NCI-H2196 (cell line): ENCODE results near the gene DACT3.
"Not testable (repeated sequence)": the region's sequence is repeated elsewhere in the genome, so short reads cannot be mapped to it uniquely, and the experiment has no call there.

Experiments used
- DNase-seq: peaks from one replicate; lab custom pipeline; 2025; ENCODE audit not compliant: unreplicated experiment; lab: John Stamatoyannopoulos, UW

The DACT3 gene

DNA sequence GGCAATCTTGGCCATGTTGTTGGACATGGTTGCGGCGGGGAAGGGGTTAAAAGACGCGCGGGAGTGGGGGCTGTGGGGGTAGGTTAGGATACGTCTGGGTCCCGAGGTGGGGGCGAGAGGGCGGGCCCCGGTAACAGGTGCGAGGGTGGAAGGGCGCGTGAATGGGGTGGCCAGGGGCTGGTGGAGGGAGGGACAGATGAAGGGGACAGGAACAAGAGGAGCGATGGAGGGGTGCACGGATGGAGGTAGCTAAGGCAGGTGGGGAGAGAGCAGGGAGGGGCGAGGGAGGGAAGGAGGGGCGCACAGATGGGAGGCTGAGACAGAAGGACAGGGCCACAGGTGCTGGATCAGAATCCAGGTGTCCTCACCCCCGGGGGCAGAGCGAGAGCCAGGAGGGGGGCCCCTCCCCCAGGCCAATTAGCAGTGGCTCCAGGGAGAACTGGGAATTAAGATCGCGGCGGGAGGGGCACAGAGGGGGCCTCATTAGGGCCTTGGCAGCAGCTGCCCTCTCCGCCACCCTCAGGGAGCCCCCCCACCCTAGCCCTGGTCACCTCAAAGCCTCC lies 26.2 kb downstream of the DACT3 start:
- DNase-seq = no peak

DNA sequence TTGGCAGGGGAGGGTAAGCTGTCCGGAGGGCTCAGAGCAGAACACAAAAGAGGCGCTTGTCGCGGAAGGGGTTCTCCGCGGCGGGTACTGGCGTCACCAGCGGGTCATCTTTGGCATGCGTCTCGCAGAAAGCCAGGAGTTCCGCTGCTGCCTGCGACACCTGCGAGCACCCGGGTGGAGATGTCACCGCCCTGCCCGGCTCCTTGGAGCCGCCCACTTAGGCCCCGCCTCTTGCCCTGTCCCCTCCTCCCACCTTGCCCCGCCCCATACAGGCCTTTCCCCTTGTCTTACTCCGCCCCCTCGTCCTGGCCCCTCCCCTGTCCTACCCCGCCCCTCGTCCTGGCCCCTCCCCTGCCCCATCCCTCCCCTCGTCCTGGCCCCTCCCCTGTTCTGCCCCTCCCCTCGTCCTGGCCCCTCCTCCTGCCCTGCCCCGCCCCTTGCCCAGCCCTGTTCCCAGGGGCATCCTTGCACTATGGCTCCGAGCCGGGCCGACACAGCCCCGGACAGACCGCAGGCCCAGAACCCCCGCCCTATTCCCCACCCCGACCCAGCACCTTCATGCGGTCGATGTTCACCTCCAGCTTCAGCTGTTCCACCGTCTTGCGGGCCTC lies 26.8 kb downstream of the DACT3 start:
- peak; percentile 63 for DNase-seq

- DNase-seq = no peak
Observed at GRCh38 chr19:46633130-46633529, 27.9 kb downstream of the DACT3 start.

- DNase-seq = no peak
Observed at GRCh38 chr19:46631481-46631880, 29.5 kb downstream of the DACT3 start.

DNA sequence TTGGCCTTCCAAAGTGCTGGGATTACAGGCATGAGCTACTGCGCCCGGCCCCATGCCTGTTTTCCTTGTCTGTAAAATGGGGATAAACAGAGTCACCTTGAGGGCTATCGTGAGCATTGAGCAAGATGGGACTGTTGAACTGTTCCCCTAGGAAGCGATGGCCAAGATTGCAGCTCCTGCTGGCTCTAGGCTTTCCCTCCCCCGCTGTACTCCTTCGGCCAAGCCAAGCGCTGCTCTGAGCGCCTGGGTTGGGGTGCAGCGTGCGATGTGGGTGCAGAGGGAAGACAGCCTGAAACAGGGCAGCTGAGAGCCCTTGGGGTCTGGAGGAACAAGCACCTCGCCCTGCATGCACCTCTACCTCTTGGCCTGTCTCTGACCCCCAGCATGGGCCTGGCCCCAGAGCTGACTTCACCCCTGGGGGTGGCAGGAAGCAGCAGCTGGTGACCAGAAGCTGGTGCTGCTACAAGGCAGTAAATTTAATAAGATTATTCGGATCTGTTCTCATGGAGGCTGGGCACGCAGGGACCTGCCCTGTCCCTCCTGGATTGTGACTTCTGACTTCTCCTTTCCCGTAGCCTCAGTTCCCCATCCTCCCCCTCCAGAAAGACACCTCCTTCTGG lies 30.3 kb downstream of the DACT3 start:
- no peak for DNase-seq

DNA sequence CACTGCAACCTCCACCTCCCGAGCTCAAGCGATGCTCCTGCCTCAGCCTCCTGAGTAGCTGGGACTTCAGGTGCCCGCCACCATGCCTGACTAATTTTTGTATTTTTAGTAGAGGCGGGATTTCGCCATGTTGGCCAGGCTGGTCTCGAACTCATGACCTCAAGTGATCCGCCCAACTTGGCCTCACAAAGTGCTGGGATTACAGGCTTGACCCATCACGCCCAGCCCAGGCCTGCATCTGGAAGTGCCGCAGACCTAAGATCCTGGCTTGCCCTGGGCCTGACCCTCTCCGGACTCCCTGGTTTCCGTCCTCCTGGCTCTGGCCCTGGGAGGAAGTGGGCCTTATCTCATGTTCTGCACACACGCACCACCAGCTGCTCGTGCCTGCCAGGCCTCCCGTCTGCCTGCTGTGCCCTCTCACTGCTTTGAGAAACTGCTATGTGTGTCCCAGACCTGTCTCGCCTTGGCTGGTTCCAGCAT lies 31.4 kb downstream of the DACT3 start:
- no peak for DNase-seq

GRCh38 chr19:46628970-46629369 lies 32.0 kb downstream of the DACT3 start:
- not testable (repeated sequence) for DNase-seq

- DNase-seq = no peak
Observed at GRCh38 chr19:46626446-46626845, 34.5 kb downstream of the DACT3 start.

DNA sequence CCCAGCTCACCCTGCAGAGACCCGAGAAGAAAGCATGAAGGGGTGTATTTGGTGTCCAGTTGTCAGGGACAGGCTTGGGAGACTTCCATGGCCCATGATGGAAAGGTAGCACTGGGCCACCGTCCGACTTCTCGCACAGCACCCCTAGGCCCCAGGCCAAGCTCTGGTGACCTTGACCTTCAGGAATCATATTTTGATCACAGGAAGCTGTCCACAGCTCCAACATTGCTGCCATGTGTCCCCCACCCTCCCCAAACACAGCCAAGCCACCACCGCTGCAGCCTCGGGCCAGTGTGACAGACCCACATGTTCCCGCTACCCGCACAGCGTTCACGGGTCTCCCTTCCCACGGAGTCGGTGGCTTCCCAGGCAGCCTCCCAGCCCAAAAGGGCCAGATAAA lies 35.3 kb downstream of the DACT3 start:
- DNase-seq = no peak

DNA sequence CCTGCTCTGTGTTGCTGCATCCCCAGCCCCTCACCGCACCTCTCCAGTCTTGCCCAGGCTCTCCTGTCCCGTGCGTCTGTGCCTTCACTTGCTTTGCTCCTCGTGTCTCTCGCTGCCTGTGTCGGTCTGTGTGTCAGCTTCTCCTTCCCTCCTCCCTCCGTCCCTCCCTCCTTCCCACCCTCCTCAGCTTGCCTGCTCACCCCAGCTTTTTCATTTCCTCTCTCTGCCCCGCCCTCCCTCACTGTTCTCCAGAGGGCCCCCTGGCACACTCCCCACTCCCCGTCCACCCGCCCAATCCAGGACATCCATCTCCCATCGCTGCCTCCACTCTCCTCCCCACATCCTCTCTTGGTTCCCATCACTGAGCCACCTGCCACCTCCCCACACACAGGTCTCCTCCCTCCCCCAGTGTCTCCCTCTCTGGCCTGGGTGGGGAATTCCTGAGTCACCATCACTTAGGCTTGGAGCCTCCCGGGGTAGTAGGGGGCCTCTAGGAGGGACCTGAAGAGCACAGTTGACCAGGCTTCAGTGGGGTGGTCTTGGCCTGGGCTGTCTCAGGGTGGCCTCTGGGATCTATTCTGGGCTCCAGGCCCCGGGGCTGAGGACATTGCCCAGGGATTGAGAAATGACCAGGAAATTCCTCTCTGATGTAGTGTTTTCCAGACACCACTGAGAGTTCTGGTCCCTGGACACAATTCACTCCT lies 35.9 kb downstream of the DACT3 start, which contains the start of gene PTGIR:
PTGIR (minus strand) TSS at position 132 of the 704 bp plus-strand sequence. CDS start 864 bp downstream, outside the sequence.
- no peak for DNase-seq

DNA sequence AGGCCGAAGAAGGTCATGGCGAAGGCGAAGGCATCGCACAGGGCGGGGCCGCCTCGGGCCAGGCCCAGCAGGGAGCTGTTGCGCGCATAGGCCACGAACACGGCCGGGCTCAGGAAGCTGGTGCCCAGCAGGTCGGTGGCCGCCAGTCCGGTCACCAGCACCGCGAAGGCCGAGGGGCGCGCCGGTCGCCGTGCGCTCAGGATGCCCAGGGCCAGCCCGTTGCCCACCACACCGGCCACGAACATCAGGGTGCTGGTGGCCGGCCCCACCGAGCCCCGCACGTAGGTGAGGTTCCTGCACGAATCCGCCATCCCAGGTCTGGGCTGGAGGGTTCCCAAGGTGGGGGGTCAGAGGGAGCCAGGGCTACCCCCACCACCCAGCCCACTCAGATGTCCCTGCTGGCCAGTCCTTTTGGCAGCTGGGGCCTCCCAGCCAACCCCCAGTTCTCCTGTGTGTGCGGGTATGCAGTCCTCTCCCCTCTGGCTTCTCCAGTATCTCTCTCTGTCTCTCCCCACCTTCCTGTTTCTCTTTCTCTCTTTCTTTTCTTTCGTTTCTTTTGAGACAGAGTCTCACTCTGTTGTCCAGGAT lies 37.0 kb downstream of the DACT3 start:
- DNase-seq = no peak

GRCh38 chr19:46622118-46622446 lies 38.9 kb downstream of the DACT3 start:
- no peak for DNase-seq

GRCh38 chr19:46621191-46622117 lies 39.5 kb downstream of the DACT3 start:
- DNase-seq = no peak

DNA sequence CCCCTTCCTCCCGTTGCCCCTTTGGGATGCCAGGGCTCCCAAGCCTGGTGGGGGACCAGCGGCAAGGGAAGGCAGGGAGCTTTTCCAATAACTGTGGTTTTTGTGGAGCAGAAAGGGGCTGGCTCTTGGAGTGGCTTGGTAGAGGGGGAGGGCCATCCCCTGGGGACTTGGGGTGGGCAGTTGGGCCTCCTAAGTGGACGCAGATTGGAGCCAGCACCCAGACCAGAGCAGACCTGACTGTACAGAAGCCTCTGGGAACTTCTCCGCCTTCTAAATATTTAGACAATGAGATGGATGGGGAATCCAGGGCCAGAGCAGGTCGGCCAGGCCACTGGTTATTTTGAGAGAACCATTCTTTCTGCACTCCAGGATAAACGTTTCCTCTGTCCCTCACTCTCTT lies 40.3 kb downstream of the DACT3 start:
- no peak for DNase-seq

DNA sequence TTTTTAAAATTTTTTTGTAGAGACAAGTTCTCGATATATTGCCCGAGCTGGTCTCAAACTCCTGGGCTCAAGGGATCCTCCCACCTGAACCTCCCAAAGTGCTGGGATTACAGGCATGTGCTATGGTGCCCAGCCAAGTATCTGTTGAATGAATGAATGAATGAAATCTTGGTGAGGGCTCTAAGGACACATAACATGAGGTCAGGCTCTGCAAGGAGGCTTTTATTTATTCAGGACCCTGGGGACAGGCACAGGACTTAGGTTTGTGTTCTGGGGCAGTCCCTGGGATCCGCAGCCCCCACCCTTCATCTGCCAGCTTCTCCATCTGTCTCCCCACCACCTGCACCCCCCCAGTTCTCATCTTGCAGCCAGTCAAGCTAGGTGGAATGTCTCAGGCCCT lies 40.7 kb downstream of the DACT3 start:
- DNase-seq = no peak

DNA sequence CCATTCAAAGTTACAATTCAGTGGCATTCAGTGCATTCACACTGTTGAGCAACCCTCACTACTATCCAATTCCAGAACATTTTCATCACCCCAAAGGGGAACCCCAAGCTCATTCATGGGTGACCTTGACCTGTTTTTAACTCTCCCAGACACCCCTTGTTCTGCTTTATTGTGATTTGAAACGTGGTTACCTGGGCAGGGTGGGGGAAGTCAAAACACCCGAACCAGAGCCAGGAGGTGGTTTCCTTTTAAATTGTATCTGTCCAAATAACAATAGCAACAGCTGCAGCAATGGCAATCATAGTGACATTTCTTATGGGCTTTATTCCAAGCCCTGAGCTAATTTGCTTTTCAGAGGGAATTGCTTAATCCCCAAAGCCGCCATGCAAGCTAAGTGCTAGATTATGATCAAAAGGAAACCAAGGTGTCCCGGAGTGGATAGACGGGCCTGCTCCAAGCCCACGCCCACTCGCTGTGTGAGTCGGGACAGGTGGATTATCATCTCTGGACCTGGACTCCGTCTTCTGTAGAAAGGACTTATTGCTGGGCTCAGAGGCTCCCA lies 42.2 kb downstream of the DACT3 start:
- DNase-seq = peak; percentile 54

- DNase-seq = no peak
Observed at GRCh38 chr19:46617601-46618000, 43.4 kb downstream of the DACT3 start.

- DNase-seq = peak; percentile 85
Observed at GRCh38 chr19:46616631-46617322, 44.2 kb downstream of the DACT3 start.

- DNase-seq = no peak
Observed at GRCh38 chr19:46615966-46616365, 45.0 kb downstream of the DACT3 start.
